Neutrophil (primary cell): ENCODE data around the gene ABCB7.
A peak's percentile ranks its signal among the peaks of the same experiment; 100 is the strongest.

ENCODE experiments used
- H3K27ac ChIP-seq: fragments of 200-600 bp; sonication (generic); 2 replicates; pipeline ENCODE4 v1.5.1; 2016; ENCODE audit warnings: mild to moderate bottlenecking, moderate library complexity
- H3K27me3 ChIP-seq: fragments of 200-600 bp; sonication (generic); 2 replicates; pipeline ENCODE4 v1.6.0; 2016; ENCODE audit warnings: mild to moderate bottlenecking
- H3K36me3 ChIP-seq: fragments of 200-600 bp; sonication (generic); 2 replicates; pipeline ENCODE4 v1.5.1; 2017
- H3K4me1 ChIP-seq, 2 experiments: fragments of 200-600 bp in 1 of 2; sonication (generic) in 1 of 2; 1 replicate in 1 of 2; 2 replicates in 1 of 2; pipeline versions ENCODE4 v1.5.1 to v1.6.1; 2013 to 2016; ENCODE audit warnings: low read depth in 1 of 2, low read length in 1 of 2, mild to moderate bottlenecking in 1 of 2, moderate library complexity in 1 of 2; ENCODE audit not compliant: control insufficient read depth in 1 of 2, insufficient read depth in 1 of 2
- H3K4me3 ChIP-seq, 2 experiments: fragments of 200-600 bp in 1 of 2; sonication (generic) in 1 of 2; 1 replicate in 1 of 2; 2 replicates in 1 of 2; pipeline ENCODE4 v1.5.1; 2013 to 2016; ENCODE audit warnings: low read depth in 1 of 2, low read length in 1 of 2, mild to moderate bottlenecking in 1 of 2, moderate library complexity in 1 of 2
- H3K9me3 ChIP-seq: fragments of 200-600 bp; sonication (generic); 2 replicates; pipeline ENCODE4 v1.5.1; 2016
- TF ChIP-seq, protein P1 (sequence below): fragments of 200-600 bp; sonication (generic); IDR thresholded peaks from 2 replicates; pipeline ENCODE4 v1.5.1; 2016; ENCODE audit warnings: antibody characterized with exemption

ABCB7 gene

DNA sequence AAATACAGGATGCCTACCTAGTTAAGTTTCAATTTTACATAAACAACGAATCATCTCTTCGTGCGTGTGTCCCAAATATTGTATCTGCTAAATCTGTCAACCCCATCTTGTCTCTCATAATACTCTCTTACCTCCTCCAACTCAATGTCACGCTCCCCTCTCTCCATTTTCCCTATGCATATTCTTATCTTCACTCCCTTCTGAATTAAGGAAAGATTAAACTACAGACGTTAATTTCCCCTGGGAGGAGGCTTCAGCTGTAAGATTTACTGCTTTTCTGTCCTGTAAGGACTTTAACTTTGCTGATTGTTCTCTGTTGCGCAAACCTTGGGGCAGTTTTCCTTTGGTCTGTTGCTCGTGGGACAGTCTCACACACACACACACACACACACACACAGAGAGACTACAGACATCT, 455 bp upstream of the ABCB7 start:
- Histone ChIP-seq H3K27ac (peak overlapping the region; percentile 75), H3K4me1 (peaks cover 0 to 3% of the 10 kb centered on the region in 2 experiments), H3K27me3 (no peaks in the 10 kb centered on the region), H3K36me3 (no peaks in the 10 kb centered on the region), H3K9me3 (no peaks in the 10 kb centered on the region), H3K4me3 (peak overlapping the region; percentile 66 to 71)
- TF ChIP-seq, protein P1, sequence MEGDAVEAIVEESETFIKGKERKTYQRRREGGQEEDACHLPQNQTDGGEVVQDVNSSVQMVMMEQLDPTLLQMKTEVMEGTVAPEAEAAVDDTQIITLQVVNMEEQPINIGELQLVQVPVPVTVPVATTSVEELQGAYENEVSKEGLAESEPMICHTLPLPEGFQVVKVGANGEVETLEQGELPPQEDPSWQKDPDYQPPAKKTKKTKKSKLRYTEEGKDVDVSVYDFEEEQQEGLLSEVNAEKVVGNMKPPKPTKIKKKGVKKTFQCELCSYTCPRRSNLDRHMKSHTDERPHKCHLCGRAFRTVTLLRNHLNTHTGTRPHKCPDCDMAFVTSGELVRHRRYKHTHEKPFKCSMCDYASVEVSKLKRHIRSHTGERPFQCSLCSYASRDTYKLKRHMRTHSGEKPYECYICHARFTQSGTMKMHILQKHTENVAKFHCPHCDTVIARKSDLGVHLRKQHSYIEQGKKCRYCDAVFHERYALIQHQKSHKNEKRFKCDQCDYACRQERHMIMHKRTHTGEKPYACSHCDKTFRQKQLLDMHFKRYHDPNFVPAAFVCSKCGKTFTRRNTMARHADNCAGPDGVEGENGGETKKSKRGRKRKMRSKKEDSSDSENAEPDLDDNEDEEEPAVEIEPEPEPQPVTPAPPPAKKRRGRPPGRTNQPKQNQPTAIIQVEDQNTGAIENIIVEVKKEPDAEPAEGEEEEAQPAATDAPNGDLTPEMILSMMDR, result no peak

DNA sequence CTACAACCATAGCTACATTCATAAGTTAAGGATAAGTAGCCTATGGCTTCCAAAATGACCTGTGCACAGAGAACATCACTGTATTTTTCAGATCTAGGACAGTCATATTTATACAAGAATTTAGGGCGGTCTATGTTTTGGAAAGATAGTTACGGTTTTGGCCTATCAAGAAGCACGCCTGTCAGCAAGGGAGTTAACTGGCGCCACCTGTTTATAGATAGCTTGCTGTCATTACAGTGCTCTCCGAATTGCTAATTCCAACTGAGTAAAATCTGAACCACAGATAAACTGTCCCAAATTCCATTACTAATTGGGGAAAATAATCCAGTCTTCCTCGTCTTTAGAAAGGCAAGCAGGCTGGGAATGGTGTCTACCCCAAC, 646 bp downstream of the ABCB7 start:
- Histone ChIP-seq H3K4me1 (peaks cover 0 to 3% of the 10 kb centered on the region in 2 experiments), H3K36me3 (no peaks in the 10 kb centered on the region), H3K27ac (peak overlapping the region; percentile 75), H3K9me3 (no peaks in the 10 kb centered on the region), H3K4me3 (peak overlapping the region; percentile 66 to 71), H3K27me3 (no peaks in the 10 kb centered on the region)
- TF ChIP-seq, protein P1, result no peak

DNA sequence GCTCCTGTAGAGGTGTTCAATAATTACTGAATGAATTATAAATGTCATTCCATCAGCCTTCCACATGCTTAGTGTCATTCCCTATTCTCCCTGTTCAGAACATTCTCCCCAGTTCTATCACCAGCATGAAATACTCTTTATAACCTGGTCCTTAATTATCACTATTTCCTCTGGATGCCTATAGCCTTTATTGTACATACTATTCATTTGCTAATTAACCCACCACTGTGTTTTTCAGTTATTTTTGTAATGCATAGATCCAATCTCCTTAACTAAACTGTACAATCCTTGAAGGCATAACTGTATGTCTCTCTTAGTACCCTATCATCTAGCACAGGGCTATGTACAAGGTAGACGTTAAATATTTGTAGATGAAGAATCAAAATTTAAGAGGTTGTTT, 1.2 kb downstream of the ABCB7 start:
- Histone ChIP-seq H3K36me3 (no peaks in the 10 kb centered on the region), H3K27ac (no peak overlapping the region), H3K27me3 (no peaks in the 10 kb centered on the region), H3K9me3 (no peaks in the 10 kb centered on the region), H3K4me1 (peaks cover 0 to 3% of the 10 kb centered on the region in 2 experiments), H3K4me3 (no peak overlapping the region)
- TF ChIP-seq, protein P1, result no peak

DNA sequence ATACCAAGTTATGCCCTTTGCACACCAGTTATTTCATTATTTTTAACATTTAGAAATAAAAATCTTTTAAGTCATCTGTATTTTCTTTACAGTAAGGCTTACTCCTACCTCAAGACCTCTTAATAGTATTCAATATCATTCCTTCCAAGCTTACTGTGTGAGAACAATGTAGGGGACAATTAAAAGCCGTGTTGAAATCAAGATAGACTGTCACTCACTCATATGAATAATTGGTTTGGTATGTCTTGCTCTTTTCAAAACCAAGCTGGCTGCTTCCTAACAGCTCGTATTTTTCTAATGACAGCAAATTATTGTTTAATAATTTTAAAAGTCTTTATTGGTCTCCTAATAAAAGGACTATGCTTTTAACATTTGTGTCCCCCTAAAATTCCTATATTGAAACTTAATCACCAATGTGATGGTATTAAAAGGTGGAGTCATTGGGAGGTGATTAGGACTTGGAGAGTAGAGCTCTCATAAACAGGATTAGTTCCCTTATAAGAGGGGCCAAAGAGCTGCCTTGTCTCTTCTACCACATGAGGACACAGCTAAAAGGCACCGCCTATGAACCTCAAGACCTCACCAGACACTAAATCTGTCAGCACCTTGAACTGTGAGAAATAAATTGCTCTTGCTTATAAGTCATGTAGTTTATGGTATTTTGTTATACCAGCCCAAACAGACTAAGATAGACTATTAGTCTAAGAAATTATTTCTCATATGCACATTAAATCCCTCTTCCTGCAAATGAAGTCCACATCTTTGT, 4.1 kb downstream of the ABCB7 start:
- Histone ChIP-seq H3K9me3 (no peaks in the 10 kb centered on the region), H3K36me3 (no peaks in the 10 kb centered on the region), H3K27ac (no peak overlapping the region), H3K27me3 (no peaks in the 10 kb centered on the region), H3K4me3 (no peak overlapping the region), H3K4me1 (peaks cover 0 to 3% of the 10 kb centered on the region in 2 experiments)
- TF ChIP-seq, protein P1, result no peak

DNA sequence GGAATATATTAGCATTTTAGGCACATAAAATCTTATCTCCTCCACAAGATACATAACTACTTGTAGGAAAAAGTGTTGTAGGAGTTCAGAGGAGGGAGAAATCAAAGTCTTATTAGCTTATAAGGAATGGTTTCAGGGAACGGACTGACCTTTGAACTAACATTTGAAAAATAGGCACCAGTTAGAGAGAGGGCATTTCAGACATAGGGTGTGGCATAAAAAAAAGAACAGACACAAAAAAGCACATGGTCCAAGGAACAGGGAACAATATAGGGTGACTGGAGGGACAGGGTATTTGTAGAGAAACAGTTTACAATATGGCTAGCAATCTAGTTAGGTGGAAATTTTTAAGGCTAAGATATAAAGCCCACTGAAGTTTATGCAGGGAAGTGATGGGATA, 6.4 kb downstream of the ABCB7 start:
- H3K4me1 ChIP-seq, result no peaks in the 10 kb centered on the region
- no peaks in the 10 kb centered on the region for H3K9me3 ChIP-seq
- H3K4me3 ChIP-seq, result no peak overlapping the region
- H3K27me3 ChIP-seq, result no peaks in the 10 kb centered on the region
- TF ChIP-seq, protein P1, result no peak
- no peaks in the 10 kb centered on the region for H3K36me3 ChIP-seq
- no peak overlapping the region for H3K27ac ChIP-seq
